Kasumi-1 (cell line): ENCODE measurements around the gene FAM114A2.
"Not testable (repeated sequence)": the region's sequence is repeated elsewhere in the genome, so short reads cannot be mapped to it uniquely, and the experiment has no call there.

ENCODE experiments used
- DNase-seq, 2 experiments: peaks; one replicate each; lab custom pipeline; 2025; lab: John Stamatoyannopoulos, UW

The FAM114A2 gene

DNA sequence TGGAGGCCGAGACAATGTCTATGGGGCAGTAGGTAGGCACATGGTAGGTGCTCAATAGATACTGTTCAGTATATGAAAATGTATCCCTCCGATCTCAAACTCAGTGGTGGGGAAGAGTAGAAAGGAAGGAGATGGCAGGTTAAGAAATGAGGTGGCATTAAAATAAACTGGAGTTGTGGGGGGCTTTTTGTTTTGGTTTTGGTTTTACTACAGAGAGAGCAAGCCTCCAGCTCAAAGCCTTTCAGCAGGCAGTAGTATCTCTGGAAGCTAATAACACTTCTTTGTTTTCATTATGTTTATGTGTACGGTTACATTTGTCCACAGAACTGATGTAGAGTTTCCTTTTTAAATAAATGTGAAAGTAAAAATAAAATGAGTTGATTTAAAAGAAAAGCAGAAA lies 8.6 kb upstream of the FAM114A2 start:
- DNase-seq, result no peak

DNA sequence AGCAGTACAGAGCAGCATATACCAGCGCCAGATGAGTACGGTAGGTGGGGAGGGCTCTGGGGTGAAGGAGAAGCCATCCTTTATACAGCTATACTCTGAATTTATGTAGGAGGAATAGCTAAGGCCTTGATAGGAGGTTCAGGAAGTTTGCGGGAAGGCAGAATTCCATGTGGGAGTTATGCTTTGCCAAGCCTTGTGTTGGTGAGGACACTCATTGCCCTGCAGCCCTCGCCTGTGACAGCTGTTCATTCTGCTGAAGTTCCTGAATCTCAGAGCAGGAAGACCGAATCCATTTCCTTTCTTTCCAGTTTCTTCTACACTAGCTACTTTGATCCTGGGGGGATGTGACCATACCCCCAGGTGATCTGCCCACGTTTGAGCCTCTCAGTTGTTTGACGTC lies 7.8 kb upstream of the FAM114A2 start:
- DNase-seq, result no peak

DNA sequence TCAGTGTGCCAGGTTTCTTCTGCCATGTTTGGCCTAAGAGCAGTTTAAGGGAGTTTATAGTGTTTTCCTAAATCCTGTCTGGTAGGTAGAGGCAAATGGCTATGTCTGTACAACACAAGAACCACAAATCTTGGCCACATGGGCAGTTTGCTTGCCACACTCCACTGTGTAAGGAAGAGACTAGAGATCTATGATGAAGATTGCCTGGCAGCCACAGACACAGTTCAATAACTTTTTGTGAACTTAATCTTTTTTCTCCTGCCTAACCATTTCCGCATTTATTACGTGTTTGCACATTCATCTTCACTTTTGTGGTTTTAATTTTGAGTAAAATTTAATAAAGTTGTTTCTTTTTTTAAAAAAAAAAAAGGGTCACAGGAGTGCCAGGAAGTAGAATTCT lies 5.9 kb upstream of the FAM114A2 start:
- DNase-seq, result no peak

DNA sequence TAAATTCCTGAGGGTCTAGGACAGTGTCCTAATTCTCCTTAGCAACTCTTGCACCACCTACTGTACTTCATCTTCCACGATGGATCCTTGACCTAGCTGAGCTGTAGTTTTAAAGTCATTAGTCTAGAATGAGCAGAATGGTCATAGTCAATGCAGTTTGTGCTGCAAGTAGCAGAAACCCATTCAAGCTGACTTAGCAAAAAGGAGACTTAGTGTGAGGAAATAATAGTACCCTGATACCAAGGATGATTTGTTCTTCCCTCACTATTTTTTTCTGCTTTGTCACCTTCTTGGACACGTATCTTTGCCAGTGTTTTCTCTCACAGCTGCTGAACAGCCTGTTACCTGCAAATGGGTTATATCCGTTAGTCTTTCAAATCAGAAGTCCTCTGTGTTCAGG lies 5.4 kb upstream of the FAM114A2 start:
- DNase-seq, result no peak

DNA sequence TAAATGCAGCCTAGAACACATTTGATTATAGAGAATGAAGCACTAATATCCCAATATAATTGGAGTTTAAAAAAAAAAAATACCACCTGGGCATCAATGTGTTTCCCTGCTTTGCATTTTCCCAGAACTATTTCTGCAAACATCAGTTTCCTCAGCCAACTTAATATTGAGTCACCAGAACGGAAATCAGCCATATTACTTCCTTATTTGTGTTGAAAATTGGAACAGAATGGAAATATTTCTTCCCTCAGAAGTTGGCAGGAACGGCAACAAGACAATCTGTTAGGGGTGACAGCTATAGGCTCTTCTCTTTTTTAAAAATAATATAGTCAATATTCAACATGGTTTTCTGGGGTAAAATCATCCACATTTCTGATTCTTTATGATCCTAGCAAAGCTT lies 4.1 kb upstream of the FAM114A2 start:
- DNase-seq, result peak; percentile 37 to 56

DNA sequence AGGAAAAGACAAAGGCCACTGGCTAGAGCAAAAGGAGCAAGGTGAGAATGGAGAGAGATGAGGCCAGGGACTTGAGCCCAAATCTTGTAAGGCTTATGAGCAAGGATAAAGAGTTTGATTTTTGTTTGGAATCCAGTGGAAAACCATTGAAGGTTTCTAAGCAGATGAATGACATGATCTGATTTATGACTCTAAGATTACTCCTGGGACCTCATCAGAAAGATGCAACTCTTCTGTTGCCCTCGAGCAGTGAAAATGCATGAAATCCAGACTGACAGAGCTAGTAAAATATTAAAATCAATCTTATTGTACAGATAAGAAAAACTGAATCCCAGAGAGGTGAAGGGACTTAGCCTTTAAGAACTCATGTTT lies 734 bp upstream of the FAM114A2 start:
- no peak for DNase-seq

DNA sequence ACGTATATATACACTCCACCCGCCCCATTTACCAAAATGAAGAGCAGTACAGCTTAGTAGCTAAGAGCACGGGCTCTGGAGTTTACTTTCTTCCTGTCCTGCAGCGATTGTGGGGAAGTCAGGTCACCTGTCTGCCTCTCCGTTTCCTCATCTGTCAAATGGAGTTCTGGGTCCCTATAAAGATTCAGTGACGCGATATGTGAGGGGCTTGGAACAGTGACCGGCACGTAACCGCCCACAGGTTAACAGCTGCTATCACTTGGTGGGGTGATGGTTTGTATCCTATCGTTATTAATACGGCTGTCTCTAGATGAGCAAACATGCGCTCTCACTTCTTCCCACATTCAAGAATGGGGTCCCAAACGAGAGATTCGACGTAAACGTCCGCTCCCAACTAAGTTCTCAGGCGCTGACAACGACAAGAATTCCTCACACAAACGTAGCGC lies 426 bp downstream of the FAM114A2 start:
- peak; percentile 56 to 60 for DNase-seq

DNA sequence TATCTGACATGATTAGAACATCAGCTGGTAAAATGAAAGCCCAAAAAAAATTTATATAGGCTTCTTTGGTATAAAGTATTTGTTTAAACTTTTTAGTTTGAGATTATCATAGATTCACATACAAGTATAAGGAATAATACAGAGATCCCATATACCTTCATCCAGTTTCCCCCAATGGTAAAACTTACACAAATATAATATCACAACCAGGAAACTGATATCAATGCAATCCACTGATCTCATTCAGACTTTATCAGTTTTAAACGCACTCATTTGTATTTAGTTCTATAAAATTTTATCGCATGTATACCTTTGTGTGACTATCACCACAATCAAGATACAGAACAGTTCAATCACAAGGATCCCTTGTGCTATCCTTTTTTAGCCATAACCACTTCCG lies 3.8 kb downstream of the FAM114A2 start:
- DNase-seq, result no peak

DNA sequence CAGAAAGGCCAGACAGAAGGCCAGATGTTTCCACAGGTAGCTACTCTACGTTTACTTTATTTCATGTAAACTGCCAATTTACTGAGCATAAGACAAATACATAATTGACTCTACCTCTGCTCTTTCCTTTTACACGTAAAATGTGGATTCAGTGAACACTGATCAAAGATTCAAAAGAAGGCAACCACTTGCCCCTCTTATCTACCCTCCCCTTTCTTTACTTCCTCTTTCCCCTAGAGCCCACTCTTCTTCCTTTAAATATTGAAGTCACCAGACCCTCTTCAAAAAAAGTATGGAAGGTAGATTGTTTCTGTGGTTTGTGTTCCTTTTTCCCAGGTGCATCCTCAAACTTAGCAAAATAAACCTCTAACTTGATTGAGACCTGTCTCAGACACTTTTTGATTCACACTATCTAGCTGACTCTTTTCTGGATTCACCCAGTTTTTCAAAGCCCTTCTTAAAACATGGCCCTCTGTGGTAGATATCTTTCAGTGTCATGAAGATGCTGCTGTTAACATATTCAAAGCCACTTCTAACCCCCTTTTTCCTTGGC lies 6.7 kb downstream of the FAM114A2 start:
- peak; percentile 5 to 23 for DNase-seq

DNA sequence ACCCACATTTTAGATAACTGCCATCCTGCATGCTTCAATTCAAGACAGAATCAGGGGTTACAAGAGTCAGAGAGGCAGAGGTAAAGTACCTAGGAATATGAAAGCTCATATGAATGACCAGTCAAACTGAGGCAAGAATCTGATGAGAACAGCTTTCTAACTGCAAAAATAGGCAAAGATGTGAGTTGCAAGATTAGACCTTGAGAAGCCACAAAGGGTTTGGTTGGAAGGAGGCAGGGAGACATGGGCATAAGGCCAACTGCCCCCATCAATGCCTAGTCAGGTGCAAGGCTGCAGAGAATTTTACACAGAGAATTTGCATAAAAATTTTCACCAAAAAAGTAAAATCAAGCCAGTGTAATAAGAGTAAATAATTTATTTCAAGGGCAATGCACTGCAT lies 12.8 kb downstream of the FAM114A2 start:
- DNase-seq, result no peak

DNA sequence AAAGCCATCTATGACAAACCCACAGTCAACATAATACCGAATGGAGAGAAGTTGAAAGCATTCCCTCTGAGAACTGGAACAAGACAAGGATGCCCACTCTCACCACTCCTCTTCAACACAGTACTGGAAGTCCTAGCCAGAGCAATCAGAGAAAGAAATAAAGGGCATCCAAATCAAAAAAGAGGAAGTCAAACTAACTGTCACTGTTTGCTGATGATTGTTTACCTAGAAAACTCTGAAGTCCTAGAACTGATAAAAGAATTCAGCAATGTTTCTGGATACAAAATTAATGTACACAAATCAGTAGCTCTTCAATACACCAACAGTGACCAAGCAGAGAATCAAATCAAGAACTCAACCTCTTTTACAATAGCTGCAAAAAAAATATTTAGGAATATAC lies 19.8 kb downstream of the FAM114A2 start:
- not testable (repeated sequence) for DNase-seq

DNA sequence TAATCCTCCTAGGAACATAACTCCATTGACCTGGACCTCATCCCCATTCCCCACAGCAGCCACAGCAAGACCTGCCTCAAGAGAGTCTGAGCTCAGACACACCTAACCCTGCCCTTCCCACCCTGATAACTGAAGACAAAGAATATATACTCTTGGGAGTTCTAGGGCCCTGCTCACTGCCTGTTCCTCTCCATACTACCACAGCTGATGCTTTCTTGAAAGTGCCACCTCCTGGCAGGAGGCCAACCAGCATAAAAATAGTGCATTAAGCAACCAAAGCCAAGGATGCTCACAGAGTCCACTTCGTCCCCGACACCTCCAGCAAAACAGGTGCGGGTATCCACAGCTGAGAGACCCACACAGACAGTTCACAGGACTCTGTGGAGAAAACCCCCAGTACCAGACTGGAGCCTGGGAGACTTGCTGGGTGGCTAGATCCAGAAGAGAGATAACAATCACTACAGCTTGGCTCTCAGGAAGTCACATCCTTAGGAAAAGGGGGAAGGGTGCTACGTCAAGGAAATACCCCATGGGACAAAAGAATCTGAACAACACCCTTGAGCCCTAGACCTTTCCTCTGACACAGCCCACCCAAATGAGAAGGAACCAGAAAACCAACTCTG lies 23.5 kb downstream of the FAM114A2 start:
- DNase-seq, result no peak

DNA sequence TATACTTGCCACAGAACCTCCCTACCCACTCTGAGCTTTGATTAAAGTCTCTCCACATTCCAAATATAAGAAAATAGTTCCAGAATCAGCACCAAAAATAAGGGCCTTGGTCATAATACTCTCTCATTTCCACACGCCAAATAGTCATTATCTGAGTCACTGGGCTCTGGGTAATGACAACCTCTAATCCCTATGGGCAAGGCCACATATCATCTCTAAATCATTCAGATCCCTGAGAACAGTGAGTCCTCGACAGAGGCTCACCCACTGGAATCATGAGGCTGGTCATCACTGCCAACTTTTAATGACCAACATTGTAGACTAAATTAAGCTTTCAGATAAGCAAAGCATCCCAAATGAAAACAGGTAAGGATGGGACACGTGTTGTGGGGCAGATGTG lies 28.1 kb downstream of the FAM114A2 start:
- DNase-seq, result no peak

DNA sequence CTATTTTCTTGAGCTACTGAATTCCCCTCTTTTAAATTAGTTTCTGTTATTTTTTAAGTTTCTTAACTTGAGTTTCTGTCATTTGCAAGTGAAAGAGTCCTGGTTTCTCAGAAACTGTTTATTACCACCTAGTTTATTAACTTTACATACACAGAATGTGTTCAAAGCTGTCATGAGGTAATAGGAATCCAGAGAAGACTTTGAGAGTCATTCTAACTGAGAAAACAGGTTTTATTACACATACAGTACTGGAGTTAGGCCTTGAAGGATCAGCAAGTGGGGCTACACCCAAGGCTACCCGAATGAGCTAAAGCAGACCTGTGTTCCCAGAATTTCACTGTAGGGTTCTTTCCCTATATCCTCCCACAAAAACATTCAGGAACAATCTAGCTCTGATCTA lies 33.1 kb downstream of the FAM114A2 start:
- DNase-seq, result no peak

DNA sequence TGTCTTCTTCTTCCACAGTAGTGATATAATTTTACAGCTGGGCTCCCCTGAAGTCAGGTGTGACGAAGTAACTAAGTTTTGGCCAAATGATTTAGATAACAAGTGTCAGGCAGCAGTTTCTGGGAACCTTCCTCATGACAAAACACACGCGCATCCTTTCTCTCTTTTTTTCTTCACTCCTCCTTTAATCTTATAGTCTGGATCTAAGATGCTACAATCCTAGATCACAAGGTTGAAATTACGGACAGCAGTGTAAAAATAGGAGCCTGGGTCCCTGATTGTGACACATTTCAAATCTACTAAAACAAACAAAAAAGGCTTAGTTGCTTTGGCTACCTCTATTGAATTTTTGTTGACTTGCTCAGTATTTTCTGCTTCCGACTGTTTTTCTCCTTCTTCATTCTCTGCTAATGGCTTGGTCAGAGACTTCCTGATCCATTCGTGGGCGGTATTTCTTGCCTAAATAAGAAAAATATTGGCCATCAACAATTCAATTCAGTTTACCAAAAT lies 36.1 kb downstream of the FAM114A2 start:
- DNase-seq, result no peak

DNA sequence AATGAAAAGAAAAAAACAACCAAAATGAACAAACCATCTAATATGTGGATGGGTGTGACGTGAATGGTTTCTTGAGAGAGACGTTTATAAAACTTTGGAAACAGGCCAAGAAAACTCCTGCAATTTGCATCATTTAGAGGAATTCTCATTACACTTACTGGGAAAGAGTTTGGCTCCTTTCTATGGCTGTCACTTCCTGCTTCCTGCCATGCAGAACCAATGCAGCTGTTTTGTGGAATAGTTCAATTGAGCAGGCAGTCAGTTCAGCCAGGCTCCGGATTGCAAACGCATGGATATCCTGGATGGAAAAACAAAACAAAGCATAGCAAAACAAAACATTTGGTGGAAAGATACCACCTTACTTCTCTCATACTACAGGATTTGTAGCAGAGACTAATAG lies 36.6 kb downstream of the FAM114A2 start:
- DNase-seq, result no peak

DNA sequence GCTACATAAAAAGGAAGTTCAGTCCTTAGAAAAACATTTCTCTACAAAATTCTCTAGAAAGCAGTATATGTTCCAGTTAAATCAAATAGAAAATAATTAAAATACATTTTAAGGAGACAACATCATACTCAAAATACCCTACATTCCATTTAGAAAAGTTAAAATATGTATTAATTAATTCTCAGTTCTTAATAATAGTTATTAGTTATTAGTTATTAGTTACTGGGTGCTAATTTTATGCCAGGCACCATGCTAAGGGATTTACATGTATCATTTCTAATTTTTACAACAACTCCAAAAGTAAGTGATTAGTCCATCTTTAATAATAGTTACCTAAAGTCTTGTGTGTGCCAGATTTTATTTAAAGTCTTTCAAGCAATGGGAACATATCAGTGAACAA lies 38.0 kb downstream of the FAM114A2 start:
- no peak for DNase-seq

DNA sequence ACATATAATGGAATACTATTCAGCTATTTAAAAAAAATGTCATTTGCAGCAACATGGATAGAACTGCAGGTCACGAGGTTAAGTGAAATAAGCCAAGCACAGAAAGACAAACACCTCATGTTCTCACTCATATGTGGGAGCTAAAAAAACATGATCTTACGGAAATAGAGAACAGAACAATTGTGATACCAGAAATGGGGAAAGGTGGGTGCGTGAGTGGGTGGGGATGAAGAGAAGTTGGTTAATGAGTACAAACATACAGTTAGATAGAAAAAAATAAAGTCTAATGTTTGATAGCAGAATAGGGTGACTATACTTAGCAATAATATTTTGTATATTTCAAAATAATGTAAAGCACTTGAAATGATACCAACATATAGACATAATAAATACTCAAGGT lies 38.7 kb downstream of the FAM114A2 start:
- no peak for DNase-seq

DNA sequence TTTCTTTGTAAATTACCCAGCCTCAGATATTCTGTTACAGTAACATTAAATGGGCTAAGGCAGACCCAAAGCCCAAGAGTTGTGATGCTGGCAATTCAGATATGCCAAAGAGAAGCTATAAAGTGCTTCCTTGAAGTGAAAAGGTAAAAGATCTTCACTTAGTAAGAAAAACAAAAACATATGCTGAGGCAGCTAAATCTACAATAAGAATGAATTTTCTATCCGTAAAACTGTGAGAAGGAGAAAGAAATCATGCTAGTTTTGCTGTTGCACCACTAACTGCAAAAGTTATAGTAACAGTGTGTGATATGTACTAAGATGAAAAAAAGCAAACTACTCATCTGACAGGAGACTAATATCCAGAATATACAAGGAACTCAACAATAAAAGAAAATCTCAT lies 39.9 kb downstream of the FAM114A2 start:
- no peak for DNase-seq

DNA sequence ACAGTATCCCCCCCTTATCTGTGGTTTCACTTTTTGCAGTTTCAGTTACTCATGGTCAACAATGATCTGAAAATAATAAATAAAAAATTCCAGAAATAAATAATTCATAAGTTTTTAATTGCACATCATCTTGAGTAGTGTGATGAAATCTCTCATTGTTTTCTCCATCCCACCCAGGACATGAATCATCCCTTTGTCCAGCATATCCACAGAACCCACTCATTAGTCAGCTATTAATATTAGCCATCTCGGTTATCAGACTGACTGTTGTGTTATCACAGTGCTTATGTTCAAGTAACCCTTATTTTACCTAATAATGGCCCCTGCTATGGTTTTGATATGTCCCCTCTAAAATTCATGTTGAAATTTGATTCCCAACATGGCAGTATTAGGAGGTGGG lies 40.7 kb downstream of the FAM114A2 start:
- DNase-seq, result no peak

DNA sequence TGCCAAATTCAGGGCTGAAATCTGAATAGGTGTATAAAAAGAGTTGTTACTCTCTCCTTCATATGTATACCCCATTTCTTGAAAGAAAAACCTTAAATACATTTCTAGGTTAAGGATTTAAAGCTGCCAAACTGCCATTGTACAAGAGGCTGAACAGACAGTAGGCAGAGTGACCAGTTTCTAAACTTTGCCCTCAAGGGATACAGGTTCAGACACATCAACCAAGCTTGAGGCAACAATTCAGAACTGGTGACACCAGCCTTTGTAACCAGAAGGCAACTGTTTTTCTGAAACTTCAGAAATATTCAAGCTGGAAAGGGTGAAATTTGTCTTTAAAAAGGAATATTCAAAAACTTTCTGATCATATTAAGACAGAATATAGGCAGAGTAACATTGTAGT lies 47.5 kb downstream of the FAM114A2 start:
- no peak for DNase-seq

DNA sequence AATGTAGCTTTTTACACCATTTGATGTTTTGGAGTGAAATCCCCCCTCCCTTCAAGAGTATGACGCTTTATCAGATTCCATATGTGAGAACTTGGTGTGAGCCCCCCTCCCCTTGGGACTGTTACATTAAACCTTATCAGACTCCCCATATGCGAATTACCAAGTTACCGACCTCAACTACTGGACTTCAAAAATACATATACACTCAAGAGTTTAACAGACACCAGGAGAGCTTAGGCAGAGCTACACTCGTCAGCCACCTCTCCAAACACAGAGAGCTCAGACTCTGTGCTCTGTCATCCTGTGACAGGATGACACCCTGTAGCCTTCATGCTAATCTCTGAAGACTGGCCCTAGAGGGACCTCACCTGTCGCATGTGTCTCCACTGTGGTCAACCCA lies 50.2 kb downstream of the FAM114A2 start:
- DNase-seq, result no peak

DNA sequence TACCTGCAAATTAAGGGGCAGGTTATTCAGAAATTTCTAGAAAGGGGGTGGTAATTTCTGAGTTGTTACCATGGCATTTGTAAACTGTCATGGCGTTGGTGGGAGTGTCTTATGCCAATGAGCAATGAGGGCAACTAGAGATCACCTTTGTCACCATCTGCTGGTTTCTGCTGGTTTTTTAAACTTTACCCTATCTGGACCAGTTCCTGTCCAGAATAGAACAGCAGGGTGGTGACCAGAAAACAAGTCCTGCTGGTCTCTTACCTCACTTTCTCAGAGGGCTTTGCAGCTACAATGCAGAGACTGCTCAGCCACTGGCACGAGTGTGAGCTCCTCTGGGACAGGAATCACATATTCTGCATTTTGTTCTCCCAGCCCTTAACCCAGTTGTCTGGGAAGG lies 51.4 kb downstream of the FAM114A2 start:
- no peak for DNase-seq

DNA sequence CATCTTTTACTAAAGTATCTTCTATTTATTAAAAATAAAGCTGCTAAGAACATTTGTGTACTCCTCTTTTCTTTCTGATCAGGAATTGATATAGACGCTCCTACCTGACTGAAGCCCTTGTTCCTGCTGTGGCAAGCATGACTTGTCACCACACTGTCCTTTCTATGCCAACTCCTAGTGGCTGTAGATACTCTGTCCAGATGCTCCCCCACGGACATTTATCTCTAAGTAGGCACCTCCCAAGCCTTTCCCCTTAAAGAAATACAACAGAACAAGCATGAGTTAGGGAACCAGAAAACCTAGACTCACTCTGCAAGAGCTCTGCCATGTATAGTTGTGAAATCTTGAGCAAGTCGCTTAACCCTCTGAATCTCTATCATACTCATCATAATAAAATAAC lies 53.2 kb downstream of the FAM114A2 start:
- DNase-seq, result no peak
